Caki2 (cell line): ENCODE measurements around the gene ARHGAP40. TPM values are rescaled to one million over a fixed set of nuclear protein-coding genes. Genes with fewer than 3 reads are reported as not detected.

Experiments used
- DNase-seq: peaks from one replicate; pipeline ENCODE4 v3.0.0-alpha.2; 2015; ENCODE audit warnings: low read depth
- in situ Hi-C: cut with HindIII; loops from 2 replicates; pipeline ENCODE4 v1.10.0; 2016; ENCODE audit warnings: low sequenced_read_pairs, low pct_unique_long_range_greater_than_20kb, mixed read lengths
- total RNA-seq: library from RNA; depleted of rRNA; stranded (reverse); fragments of >200 nt; shearing (Covaris generic); gene quantifications from 2 replicates; pipeline ENCODE4 v1.2.3, GENCODE V29; 2014; ENCODE audit warnings: low replicate concordance

ARHGAP40 gene
- total RNA-seq, 1 experiment from 2014 or later = 3.2 TPM

DNA sequence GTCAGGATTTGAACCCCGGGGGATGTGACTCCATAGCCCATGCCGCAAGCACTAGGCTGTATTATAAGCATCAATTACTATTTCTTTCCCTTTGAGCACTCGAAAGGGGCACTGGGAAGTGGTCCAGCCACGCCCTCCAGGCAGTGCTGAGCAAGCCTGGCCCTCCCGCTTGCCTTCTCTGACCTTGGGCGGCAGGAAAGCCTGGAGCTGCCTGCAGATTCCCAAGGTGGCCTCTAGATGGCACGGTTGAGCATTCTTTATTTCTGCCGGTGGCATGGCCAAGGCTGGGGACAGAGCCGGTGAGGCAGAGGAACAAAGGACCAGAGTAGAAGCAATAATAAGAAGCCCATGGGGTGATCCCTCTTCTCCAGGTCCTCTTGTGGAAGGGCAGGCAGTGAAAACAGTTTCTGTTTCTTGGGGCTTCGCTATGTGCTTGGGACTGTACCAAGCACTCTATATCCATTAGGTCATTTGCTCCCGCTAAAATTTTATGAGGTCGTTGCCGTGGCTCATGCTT is 32.0 kb downstream of the ARHGAP40 start:
- in situ Hi-C loops = no loop called here
- peak; percentile 48 for DNase-seq

DNA sequence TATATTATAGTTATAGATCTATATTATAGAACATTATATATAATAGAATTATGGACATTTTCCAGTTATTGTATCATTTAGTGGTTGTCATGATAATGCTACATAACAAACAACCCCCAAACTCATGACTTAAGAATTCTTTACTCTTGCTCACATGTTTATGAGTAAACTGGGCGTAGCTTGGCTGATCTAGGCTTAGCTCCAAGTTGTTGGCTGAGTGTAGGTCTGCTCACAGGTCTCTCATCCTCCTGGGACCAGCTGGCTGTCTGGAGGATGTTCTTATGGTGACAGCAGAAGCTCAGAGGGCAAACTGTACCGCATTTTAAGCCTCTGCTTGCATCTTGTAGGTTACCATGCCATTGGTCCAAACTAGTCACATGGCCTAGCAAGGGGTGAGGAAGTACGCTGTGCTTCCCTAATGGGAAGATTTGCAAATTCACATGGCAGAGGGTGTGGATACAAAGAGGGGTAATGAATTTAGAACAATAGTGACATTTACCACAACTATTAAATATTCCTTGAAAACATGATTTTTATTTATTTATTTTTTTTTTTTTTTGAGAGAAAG is 34.2 kb downstream of the ARHGAP40 start:
- DNase-seq = no peak
- in situ Hi-C loops = no loop called here

- DNase-seq = no peak
- in situ Hi-C loops = no loop called here
Observed at GRCh38 chr20:38640521-38640920, 38.9 kb downstream of the ARHGAP40 start.

- no peak for DNase-seq
- in situ Hi-C loops = no loop called here
Observed at GRCh38 chr20:38642498-38642897, 40.9 kb downstream of the ARHGAP40 start.

DNA sequence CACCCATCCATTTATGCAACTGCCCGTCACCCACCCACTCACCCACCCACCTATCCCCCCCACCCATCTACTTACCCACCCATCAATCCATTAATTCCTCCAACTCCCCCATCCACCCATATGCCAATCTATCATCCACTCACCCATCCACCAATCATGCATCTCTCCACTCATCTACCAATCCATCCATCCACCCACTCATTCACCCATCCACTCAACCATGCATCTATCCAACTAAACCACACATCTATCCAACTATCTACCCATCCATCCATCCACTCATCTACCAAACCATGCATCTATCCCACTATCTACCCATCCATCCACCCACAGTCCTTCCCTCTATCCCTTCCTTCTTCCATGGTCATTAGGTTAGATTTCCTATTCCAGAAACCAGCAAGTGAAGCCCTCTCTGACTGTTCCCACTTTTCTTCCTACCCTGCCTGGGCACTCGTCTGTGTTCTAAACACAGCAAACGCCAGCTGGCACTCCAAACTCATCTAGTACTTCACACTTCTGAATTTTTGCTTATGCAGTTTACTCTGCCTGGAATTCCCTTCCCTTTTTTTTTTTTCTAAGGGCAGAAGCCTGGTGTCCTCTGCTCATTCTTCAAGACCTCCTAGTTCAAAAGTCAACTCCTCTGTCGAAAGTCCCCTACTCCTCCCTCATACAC is 43.1 kb downstream of the ARHGAP40 start:
- in situ Hi-C loops = no loop called here
- no peak for DNase-seq

GRCh38 chr20:38645351-38645750 is 43.7 kb downstream of the ARHGAP40 start:
- DNase-seq = no peak
- in situ Hi-C loops = no loop called here

DNA sequence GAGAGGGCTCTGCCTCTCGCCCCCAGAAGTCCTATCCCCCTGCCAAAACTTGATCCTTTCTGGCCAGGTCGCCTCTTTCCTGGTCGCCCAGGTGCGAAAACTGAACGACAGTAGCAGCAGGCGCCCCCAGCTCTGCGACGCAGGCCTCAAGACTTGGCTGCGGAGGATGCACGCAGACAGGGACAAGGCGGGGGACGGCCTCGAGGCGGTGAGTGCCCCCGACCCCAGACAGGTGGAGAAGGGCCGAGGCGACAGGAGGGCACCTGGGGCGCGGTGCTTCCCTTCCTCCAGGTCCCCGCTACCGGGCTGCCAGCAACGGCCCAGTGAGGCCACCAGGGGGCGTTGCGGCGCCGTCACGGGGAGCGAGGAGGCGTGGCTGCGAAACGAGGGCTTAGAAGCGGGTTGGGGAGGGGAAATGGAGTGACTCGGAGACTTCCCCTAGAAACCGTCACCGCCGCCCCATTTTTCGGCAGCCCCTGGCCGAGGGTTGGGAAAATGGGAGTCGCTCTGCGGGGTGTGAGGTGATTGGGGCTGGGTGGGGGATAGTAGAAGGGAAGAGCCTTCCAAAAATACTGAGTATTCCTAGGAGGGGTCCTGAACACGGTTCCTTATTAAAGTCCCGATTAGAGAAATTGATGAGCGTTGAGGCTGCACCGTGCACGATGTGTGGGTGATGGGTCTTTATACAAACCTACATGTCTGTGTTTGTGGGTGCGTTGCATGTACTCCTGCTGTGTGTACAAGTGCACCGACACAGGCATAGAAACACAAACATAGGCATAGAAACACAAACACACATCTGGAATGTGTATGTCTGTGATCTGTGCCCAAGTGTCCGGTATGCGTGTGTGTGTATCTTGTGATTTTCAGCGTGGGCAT is 44.6 kb downstream of the ARHGAP40 start:
- in situ Hi-C loops = no loop called here
- peak; percentile 68 for DNase-seq

DNA sequence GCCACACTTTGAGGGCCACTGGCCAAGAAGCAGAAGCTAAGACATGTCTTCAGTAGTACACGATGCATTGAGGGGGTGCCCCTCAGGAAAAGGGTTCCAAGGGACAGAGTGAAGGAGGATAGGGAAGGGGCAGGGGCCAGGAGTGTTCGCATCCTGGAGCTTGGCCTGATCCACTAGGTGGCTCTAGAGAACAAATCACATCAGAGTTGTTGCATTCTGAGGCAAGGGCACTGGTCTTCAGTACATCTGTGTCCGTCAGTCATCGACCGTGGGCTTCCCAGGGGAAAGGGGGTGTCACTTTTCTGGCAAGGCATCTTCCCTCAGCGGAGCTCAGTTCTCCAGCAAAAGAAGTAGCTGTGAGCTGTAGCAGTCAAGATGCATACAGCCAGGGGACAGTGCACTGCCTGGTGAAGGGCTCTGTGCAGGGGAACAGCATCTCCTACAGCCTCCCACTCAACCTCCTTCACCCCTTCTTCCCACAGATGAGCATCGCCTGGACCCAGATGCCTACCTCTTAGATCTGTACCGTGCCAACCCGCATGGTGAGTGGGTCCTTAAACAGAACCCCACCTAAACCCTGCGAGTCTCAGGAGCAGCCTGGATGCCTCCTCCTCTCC is 47.8 kb downstream of the ARHGAP40 start:
- DNase-seq = peak; percentile 29

DNA sequence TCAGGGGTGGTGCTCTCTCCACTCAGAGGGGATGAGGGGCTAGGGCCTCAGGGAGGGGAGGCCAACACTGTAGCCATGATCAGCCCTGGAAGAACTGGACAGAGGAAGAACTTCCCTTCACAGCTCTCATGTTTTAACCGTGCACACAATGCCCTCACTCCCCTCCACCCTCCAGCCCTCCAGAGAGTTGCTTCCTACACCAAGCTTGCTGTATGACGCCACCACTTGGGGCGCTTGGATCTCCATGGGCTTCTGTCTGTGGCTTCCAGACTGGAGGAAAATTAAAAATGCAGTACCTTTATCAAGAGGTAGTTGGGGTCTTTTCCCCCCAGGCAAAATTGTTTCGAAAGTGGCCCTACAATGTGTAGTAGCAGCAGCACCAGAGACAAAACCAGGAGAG is 48.4 kb downstream of the ARHGAP40 start:
- in situ Hi-C loops = no loop called here
- no peak for DNase-seq

More for the DNA sequence above, 47.8 kb downstream of the ARHGAP40 start:
- in situ Hi-C loops = no loop called here

- no peak for DNase-seq
- in situ Hi-C loops = no loop called here
Observed at GRCh38 chr20:38651154-38651553, 49.5 kb downstream of the ARHGAP40 start.

- in situ Hi-C loops = no loop called here
- DNase-seq = no peak
Observed at GRCh38 chr20:38651562-38651961, 50.0 kb downstream of the ARHGAP40 start.

DNA sequence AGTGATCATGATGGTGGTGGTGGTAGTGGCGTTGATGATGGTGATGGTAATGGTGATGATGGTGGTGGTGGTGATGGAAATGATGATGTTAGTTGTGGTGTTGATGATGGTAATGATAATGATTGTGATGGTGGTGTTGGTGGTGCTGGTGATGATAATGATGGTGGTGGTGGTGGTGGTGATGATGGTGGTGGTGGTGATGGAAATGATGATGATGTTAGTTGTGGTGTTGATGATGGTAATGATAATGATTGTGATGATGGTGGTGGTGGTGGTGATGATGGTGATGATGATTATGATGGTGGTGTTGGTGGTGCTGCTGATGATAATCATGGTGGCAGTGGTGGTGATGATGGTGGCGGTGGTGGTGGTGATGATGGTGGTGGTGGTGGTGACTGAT is 51.4 kb downstream of the ARHGAP40 start:
- no peak for DNase-seq
- in situ Hi-C loops = no loop called here

DNA sequence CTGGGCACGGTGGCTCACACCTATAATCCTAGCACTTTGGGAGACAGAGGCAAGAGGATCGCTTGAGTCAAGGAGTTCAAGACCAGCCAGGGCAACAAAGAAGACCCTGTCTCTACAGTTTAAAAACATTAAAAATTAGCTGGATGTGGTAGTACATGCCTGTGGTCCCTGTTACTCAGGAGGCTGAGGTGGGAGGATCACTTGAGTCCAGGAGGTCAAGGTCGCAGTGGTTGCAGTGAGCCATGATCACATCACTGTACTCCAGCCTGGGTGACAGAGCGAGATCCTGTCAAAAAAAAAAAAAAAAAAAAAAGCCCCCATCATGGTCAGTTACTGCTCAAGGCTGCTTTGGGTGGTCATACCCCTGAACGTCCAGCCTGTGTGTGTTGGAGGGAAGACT is 55.8 kb downstream of the ARHGAP40 start:
- in situ Hi-C loops = no loop called here
- no peak for DNase-seq

GRCh38 chr20:38658879-38659596 is 57.4 kb downstream of the ARHGAP40 start:
- peak; percentile 19 for DNase-seq
- in situ Hi-C loops = no loop called here

GRCh38 chr20:38659597-38659880 is 57.9 kb downstream of the ARHGAP40 start:
- in situ Hi-C loops = no loop called here
- no peak for DNase-seq

GRCh38 chr20:38660429-38660828 is 58.8 kb downstream of the ARHGAP40 start:
- in situ Hi-C loops = no loop called here
- DNase-seq = no peak

DNA sequence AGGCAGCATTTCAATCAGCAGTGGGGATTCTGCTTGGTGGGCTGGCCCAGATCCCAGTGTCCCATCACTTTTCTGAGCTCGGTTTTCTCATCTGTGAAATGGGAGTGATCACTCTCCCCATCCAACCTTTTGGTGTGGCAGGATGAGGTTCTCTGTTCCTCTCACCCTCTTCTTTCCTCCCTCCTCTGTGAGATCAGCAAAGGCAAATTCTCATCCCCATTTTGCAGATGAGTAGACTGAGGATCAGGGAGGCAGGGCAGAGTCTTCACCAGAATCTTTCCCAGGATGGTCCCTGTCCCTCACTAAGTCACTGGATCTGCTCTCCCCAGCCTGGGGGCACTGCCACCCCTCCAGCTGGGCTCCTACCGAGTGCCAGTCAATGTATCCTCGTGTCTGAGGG is 62.1 kb downstream of the ARHGAP40 start:
- in situ Hi-C loops = no loop called here
- no peak for DNase-seq

DNA sequence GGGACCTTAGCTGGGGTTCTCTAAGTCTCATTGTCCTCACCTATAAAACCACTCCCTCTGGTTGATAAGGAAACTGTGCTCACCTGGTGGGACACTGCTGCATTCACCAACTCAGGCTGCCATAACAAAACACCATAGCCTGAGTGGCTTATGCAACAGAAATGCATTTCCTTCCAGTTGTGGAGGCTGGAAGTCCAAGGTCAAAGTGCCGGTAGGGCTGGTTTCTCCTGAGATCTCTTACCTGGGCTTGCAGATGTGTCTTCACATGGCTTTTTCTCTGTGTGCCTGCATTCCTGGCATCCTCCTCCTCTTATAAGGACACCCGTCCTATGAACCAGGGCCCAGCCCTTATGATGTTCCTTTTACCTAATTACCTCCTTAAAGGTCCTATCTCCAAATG is 62.7 kb downstream of the ARHGAP40 start:
- DNase-seq = no peak
- in situ Hi-C loops = no loop called here
